ENCODE data around the gene FAM83F.

DNA sequence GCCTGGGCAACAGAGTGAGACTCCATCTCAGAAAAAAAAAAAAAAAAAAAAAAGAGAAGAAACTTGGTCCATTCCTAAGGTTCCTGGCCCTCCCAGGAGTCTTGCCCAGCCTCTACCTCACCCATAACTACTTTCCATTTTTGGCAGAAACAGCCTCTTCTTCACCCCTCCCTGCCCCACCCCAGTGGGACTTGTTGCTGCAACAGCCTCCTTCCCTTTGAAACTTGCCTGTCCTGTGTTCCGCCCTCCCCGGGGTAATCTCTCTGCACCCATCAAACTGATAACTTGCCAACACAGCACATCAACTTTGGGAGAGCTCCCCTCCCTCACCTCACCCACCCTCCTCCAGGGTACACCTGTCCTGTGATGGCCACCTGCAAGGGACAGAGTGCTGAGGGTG, 10.0 kb upstream of the FAM83F start:
- TF ChIP-seq, protein P1, sequence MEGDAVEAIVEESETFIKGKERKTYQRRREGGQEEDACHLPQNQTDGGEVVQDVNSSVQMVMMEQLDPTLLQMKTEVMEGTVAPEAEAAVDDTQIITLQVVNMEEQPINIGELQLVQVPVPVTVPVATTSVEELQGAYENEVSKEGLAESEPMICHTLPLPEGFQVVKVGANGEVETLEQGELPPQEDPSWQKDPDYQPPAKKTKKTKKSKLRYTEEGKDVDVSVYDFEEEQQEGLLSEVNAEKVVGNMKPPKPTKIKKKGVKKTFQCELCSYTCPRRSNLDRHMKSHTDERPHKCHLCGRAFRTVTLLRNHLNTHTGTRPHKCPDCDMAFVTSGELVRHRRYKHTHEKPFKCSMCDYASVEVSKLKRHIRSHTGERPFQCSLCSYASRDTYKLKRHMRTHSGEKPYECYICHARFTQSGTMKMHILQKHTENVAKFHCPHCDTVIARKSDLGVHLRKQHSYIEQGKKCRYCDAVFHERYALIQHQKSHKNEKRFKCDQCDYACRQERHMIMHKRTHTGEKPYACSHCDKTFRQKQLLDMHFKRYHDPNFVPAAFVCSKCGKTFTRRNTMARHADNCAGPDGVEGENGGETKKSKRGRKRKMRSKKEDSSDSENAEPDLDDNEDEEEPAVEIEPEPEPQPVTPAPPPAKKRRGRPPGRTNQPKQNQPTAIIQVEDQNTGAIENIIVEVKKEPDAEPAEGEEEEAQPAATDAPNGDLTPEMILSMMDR (IDR thresholded peaks at IDR 0.05) = no peak
- TF ChIP-seq EZH2 (IDR thresholded peaks at IDR 0.05; ENCODE audit: borderline replicate concordance, insufficient read depth, low read depth, low read length, poor library complexity, severe bottlenecking) = no peak
